HL-60/S4 (cell line): ENCODE results near the gene PTBP3.
"Not testable (repeated sequence)": the region's sequence is repeated elsewhere in the genome, so short reads cannot be mapped to it uniquely, and the experiment has no call there.

Experiments used
- in situ Hi-C: fragments of 300-500 bp; cut with MboI; formaldehyde crosslinking; loops from 2 replicates; pipeline ENCODE4 v1.14.3; 2022; ENCODE audit warnings: low sequenced_read_pairs

The PTBP3 gene

DNA sequence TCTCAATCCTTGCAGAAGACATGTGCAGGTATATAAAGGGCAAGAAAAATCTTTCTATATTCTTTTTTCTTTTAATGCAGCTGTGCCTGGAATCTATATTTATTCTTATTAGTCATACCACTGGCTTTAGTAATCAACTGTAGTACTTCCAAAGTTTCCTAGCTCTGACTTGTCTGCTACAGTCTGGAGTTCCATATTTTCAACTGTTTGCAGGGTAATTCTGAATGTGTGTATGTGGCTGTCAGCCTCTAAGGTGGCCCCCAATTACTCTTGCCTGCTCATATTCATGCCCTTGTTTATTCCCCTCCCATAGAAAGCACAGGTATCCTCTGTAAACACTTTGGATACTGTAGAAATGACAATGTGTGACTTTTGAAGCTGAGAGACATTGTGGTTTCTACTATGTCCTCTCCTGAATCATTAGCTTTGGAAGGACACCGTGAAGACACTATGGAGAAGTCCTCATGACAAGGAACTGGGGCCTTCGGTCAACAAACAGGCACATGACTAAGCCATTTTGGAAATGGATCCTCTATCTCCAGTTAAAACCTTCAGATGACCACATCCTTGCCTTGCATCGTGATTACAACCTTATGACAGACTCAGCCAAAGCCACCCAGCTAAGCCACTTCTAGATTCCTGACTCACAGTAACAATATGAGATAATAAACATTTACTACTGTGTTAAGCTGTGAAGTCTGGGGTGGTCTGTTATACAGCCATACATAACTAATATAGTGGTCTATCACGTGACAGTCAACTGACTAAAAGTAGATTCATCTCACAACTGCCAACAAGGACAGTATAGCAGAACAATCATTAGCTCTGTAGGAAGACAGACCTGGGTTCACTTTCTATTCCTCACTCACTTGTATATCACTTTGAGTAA, 108.8 kb downstream of the PTBP3 start:
- in situ Hi-C loops: no loop called here

- in situ Hi-C loops: no loop called here
Observed at GRCh38 chr9:112218908-112219307, 114.5 kb downstream of the PTBP3 start.

DNA sequence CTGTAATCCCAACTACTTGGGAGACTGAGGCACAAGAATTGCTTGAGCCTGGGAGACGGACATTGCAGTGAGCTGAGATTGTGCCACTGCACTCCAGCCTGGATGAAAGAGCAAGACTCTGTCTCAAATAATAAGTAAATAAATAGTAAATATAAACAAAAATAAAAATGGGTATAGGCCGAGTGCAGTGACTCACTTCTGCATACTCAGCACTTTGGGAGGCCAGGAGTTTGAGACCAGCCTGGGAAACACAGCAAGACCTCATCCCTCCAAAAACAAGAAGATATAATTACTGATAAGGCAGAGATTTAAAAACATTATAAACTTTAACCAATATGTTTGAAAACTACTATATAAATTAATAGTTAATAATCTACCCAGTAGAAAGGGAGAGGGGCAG, 120.5 kb downstream of the PTBP3 start:
- in situ Hi-C loops: no loop called here

GRCh38 chr9:112207451-112207850, 126.0 kb downstream of the PTBP3 start:
- in situ Hi-C loops: no loop called here

DNA sequence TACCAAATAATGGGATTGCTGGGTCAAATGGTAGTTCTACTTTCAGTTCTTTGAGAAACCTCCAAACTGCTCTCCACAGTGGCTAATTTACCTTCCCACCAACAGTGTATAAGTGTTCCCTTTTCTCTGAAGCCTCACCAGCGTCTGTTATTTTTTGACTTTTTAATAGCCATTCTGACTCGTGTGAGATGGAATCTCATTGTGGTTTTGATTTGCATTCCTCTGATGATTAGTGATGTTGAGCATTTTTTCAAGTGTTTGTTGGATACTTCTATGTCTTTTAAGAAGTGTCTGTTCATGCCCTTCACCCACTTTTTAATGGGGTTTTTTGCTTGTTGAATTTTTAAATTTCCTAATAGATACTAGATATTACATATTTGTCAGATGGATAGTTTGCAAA, 129.9 kb downstream of the PTBP3 start:
- in situ Hi-C loops: no loop called here

DNA sequence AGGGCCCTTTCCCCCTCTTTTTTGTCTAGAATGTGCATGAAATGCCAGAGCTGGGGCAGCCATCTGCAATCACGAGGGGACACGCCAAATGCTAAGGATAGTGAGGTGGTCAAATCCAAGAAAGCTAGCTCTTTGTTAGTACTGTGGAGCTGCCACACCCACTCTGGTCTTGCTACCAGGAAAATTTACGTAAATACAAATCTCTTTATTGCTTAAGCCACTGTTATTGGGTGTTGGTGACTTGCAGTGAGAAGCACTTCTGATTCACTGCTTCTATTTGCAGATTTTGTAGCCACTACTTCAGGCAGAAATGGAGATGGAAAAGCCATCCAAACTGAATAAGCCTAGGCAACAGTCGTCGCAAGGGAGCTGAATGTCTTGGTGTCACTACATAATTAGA, 132.7 kb downstream of the PTBP3 start:
- in situ Hi-C loops: no loop called here

- in situ Hi-C loops: no loop called here
Observed at GRCh38 chr9:112198646-112199045, 134.8 kb downstream of the PTBP3 start.

DNA sequence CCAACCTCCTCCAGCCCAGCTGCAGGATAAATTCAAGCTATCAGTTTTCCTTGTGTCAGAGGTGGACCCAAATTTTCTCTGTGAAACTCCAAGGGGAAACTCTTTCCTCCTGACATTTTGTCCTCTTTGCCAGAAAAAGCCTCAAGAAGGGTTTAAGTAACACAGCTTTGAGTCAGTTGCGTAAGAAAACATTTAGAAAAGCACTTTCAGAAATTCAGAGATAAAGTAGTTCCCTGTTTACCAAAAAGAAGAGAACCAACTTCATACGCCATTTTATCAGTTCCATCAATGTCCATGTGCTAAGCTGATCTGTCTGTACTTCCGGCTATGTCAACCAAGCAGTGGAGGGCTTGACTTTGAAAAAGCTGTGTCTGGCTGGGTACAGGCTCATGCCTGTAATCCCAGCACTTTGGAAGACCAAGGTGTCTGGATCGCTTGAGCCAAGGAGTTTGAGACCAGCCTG, 138.4 kb downstream of the PTBP3 start:
- in situ Hi-C loops: no loop called here

DNA sequence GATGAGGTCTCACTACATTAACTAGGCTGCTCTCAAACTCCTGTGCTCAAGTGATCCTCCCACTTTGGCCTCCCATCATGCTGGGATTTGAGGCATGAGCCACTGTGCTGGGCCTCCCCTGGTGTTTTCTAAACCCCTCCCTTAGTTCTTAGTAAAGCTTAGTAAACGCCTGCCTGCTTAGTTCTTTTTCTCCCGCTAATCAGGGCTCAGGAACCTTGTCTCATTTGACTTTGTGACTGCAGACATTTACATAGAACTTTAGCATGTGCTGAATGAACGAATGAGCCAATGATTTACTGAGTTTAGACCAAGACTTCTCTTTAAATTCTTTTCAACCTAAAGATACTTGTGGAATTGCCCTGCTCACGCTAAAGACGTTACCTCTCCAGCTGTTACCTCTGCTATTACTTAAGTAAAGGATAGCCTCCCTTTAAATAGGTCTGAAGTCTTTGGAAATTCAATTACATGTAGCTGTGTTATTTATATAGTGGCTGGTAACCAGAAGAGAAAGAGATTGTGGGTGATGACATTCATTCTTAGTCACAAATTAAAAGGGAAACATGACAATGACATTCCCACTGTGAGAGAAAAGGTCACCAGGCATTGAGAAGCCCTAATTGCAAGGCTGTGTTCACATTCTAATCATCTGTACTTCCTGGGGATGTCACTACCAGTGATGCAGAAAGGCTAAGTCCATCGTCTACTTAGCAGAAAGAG, 139.7 kb downstream of the PTBP3 start:
- in situ Hi-C loops: no loop called here

- in situ Hi-C loops: not testable (repeated sequence)
Observed at GRCh38 chr9:112190320-112190719, 143.1 kb downstream of the PTBP3 start.

GRCh38 chr9:112188884-112189283, 144.5 kb downstream of the PTBP3 start:
- in situ Hi-C loops: no loop called here

DNA sequence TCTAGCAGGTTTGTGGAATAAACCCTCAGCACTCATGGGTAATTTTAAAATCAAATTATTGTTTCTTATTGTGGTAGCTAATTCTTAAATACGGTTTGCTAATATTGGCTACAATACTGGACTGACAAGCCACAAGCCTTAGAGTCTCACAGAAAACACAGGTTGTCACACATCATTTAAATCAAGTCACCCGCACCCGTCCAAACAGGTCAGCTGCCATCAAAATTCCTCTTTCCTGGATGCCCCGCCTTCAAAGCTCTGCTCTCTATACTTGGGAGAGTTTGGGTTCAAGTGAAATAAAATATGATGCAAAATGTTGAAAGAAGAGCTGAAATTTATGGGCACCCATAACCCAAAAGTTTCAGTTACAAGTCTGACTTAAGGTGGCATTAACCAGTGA, 146.0 kb downstream of the PTBP3 start:
- in situ Hi-C loops: no loop called here

GRCh38 chr9:112186695-112187094, 146.7 kb downstream of the PTBP3 start:
- in situ Hi-C loops: no loop called here

DNA sequence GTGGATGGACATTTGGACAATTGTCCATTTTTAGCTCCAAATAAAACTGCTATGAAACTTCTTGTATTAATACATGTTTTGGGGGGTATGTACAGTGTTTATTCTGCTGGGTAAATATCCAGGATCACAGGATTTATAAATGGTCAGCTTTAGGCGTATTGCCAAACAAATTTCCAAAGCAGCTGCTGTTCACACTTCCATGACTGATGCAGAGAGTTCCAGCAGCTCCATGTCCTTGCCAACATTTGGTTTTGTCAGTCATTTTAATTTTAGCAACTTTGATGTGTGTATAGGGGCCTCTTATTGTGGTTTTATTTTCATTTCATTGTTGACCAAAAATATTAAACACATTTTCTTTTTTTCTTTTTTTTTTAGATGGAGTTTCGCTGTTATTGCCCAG, 148.5 kb downstream of the PTBP3 start:
- in situ Hi-C loops: no loop called here

- in situ Hi-C loops: no loop called here
Observed at GRCh38 chr9:112184221-112184620, 149.2 kb downstream of the PTBP3 start.

- in situ Hi-C loops: no loop called here
Observed at GRCh38 chr9:112180387-112180881, 153.0 kb downstream of the PTBP3 start.

- in situ Hi-C loops: no loop called here
Observed at GRCh38 chr9:112179816-112180215, 153.6 kb downstream of the PTBP3 start.

GRCh38 chr9:112176524-112176923, 156.9 kb downstream of the PTBP3 start:
- in situ Hi-C loops: no loop called here

GRCh38 chr9:112175796-112176315, 157.6 kb downstream of the PTBP3 start:
- in situ Hi-C loops: no loop called here

DNA sequence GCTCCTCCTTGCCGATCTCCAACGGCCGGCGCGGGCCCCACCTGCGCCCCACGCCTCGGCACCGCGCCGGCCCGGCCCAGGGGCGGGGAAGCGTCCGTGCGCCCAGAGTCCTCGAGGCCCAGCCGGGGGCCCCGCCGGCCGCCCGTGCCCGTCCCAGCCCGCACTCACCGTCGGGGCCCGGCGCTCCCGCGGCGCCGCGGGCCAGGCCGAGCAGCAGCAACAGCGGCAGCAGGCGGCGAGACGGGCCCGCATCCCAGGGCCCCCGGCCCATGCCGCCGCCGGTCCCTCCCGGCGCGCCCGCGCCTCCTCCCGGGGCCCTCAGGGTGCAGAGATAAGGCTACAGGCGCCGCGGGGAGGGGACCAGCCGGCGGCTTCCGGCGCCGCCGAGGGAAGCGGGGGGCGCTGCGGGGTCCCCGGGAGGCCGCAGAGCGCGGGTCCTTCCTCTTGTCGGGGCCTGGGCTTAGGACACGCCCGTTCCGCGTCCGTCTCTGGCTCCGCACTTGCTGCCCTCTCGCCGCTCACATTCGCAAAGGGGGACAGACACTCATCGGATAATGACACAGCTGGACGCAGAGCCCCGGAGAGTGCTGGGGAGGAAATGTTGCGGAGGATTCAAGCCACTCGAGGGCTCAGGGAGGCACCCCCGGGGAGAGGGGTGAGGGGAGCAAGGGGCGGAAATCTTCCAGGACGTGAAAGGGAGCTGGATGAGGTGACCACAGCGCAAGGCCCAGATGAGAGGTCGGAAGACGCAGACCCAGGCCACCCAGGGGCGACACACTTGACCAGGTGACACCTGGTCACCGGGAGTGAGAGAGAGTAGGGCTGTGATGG, 158.2 kb downstream of the PTBP3 start, which contains the start of gene SUSD1:
Gene SUSD1 (minus strand): TSS at position 333 of the 831 bp plus-strand sequence. CDS start 62 bp downstream, at position 271.
- in situ Hi-C loops: no loop called here
